Activated CD8-positive, alpha-beta memory T cell treated with anti-CD3 and anti-CD28 coated beads for 24 hours (primary cell): ENCODE data around the gene B3GLCT.

ENCODE experiments used
- DNase-seq: peaks from one replicate; pipeline ENCODE4 v3.0.0-alpha.2; 2020

B3GLCT gene

GRCh38 chr13:31356991-31357390 is 157.2 kb downstream of the B3GLCT start:
- DNase-seq = no peak

DNA sequence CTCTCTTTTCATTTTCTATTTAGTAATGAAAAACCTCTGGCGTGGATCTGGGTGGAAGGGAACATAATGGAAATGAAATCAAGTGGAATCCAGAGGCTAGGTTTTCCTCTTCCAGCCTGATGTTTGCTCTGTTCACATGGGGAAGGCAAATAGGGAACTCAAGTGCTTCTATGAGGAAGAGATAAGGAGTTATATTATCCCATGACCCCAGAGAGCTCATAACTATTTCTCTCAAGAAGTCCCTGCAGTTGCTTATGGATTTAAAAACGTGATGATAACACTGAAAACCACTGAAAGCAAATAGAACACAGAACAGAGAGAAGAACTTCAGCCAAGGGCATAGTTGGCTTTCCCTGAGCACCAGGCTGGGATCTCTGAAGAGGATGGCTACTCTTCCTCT is 157.8 kb downstream of the B3GLCT start:
- no peak for DNase-seq

- DNase-seq = no peak
Observed at GRCh38 chr13:31361673-31362072, 161.9 kb downstream of the B3GLCT start.

GRCh38 chr13:31365630-31366029 is 165.9 kb downstream of the B3GLCT start:
- DNase-seq = no peak

DNA sequence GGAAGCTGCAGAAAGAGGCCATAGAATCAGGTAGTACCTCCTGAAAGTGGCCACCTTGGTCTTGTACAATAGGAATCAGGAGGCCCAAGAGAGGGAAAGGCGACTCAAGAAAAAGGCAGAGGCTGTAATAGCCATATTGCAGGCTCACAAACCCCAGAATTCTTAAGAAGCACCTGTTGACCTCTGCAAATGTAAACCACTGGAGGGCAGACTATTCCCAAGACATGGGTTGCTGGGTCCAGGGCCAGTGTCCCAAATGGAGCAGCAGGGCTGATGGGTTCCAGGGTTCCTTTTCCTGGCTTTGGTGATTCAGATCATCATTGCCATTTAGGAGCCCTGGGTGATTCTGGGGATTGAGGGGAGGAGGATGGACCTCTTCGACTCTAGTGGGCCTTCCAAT is 167.6 kb downstream of the B3GLCT start:
- DNase-seq = no peak

DNA sequence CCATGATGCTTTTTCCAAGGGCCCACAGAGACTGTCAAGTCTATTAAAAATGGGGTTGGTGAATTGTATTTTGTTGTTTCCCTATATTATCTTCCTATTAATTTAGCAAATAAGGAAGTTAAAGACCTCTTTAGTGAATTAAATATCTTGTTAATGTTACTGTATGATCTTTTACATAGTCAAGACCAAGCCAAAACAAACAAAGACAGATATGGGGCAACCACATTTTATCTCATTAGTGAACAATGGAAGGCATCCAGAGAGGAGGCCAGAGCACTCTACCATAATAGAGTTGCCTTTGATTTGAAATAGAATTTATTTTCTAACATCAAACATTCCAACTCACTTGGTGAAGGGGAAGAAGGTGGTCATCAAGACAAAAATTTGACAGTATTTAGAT is 169.4 kb downstream of the B3GLCT start:
- DNase-seq = no peak

DNA sequence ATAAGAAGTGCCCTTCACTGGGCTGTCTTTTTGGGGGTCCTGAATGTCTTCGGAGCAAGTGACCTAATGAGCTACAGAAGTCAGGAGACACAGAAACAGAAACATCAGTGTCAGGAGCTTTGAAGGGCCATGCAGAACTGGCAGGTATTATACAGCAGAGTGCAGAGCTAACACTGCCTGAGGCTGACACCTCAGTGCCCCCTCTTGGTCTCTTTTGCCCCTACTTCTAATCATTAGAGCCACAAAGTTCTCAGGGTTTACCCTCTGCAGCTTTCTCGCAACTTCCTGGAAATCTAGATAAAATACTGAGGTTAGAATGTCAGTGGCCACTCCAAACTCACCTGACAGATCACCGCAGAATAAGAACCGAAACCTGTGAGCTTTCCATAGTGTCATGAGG is 172.7 kb downstream of the B3GLCT start:
- no peak for DNase-seq

GRCh38 chr13:31374682-31375081 is 174.9 kb downstream of the B3GLCT start:
- no peak for DNase-seq

DNA sequence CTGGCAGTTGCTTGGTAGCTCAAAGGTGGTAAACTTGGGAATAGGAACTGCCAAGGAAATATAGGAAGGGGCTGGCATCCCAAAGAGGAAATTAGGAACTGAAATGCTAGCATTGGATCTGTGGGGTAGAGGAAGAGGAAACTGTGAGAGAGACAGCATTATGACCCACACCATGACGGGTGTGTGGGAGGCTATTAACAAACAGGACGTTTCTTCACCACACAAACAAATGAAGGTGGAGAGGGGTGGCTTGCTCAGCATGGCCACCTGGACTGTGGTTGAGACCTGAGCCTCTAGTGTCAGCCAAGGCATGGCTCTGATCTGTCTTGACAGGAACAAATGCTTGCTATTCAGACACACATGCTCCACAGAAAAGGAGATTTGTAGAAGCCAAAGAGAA is 178.2 kb downstream of the B3GLCT start:
- DNase-seq = no peak

GRCh38 chr13:31380715-31381114 is 180.9 kb downstream of the B3GLCT start:
- no peak for DNase-seq
